GM19463 (cell line): ENCODE results near the gene STARD10.

ENCODE experiments used
- ATAC-seq: cut with Tn5 transposase; IDR thresholded peaks from one replicate; pipeline ENCODE4 v1.9.1; 2021; ENCODE audit warnings: mild to moderate bottlenecking, moderate library complexity; ENCODE audit not compliant: unreplicated experiment

The STARD10 gene

GRCh38 chr11:72732329-72732728 lies 61.5 kb downstream of the STARD10 start:
- ATAC-seq: no peak

GRCh38 chr11:72730737-72731136 lies 63.1 kb downstream of the STARD10 start:
- ATAC-seq: no peak

- ATAC-seq: no peak
Observed at GRCh38 chr11:72730243-72730642, 63.6 kb downstream of the STARD10 start.

- ATAC-seq: no peak
Observed at GRCh38 chr11:72727521-72727920, 66.3 kb downstream of the STARD10 start.

GRCh38 chr11:72726266-72727220 lies 67.3 kb downstream of the STARD10 start:
- no peak for ATAC-seq

GRCh38 chr11:72725724-72726028 lies 68.2 kb downstream of the STARD10 start:
- no peak for ATAC-seq

GRCh38 chr11:72724851-72725723 lies 68.8 kb downstream of the STARD10 start:
- ATAC-seq: no peak

GRCh38 chr11:72724021-72724551 lies 69.8 kb downstream of the STARD10 start:
- no peak for ATAC-seq

- no peak for ATAC-seq
Observed at GRCh38 chr11:72723508-72723907, 70.3 kb downstream of the STARD10 start.

GRCh38 chr11:72722050-72722748 lies 71.6 kb downstream of the STARD10 start:
- peak; percentile 81 for ATAC-seq

- ATAC-seq: no peak
Observed at GRCh38 chr11:72721689-72722049, 72.2 kb downstream of the STARD10 start.

- ATAC-seq: no peak
Observed at GRCh38 chr11:72721276-72721675, 72.6 kb downstream of the STARD10 start.

- no peak for ATAC-seq
Observed at GRCh38 chr11:72720784-72721183, 73.1 kb downstream of the STARD10 start.

GRCh38 chr11:72720047-72720446 lies 73.8 kb downstream of the STARD10 start:
- ATAC-seq: no peak

GRCh38 chr11:72719551-72719950 lies 74.3 kb downstream of the STARD10 start:
- ATAC-seq: no peak

GRCh38 chr11:72719144-72719543 lies 74.7 kb downstream of the STARD10 start:
- no peak for ATAC-seq

GRCh38 chr11:72718101-72718501 lies 75.7 kb downstream of the STARD10 start:
- no peak for ATAC-seq

GRCh38 chr11:72716788-72717435 lies 76.9 kb downstream of the STARD10 start:
- no peak for ATAC-seq

- no peak for ATAC-seq
Observed at GRCh38 chr11:72716290-72716689, 77.6 kb downstream of the STARD10 start.

- no peak for ATAC-seq
Observed at GRCh38 chr11:72712841-72713240, 81.0 kb downstream of the STARD10 start.
